ENCODE data around the gene ABLIM1.

Gene ABLIM1

DNA sequence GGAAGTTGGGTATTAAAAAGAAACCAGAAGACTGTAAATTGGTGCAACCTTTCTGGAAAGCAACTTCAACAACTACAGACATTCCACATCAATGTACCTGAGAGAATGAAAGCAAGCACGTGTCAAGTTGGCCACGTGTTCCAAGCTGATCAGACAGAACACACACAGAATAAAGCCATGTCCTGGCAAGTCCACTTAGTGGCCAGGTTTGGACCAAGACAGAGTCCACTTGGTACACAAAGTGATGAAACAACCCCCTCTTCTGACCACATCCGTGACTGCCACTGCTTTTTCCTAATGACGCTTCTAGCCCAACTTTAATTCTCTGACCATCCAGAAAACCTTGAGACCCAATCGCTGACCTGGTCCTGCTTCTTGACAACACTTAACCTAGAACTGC lies 109.4 kb downstream of the ABLIM1 start:
- Histone ChIP-seq H3K36me3 (ENCODE audit: insufficient read depth, low read length) (no peaks in the 10 kb centered on the region), H3K4me1 (ENCODE audit: insufficient read depth, low read length) (peaks cover 13% of the 10 kb centered on the region), H3K9me3 (ENCODE audit: low read length) (no peaks in the 10 kb centered on the region), H3K27me3 (ENCODE audit: control insufficient read depth in 1 of 2, insufficient read depth in 2 of 2, low read length in 2 of 2) (no peaks in the 10 kb centered on the region), H3K27ac (ENCODE audit: low read depth, low read length) (no peak overlapping the region), H3K4me3 (ENCODE audit: low read depth in 1 of 2, low read length in 2 of 2) (no peak overlapping the region), H3K9ac (ENCODE audit: low read length) (no peak overlapping the region)

DNA sequence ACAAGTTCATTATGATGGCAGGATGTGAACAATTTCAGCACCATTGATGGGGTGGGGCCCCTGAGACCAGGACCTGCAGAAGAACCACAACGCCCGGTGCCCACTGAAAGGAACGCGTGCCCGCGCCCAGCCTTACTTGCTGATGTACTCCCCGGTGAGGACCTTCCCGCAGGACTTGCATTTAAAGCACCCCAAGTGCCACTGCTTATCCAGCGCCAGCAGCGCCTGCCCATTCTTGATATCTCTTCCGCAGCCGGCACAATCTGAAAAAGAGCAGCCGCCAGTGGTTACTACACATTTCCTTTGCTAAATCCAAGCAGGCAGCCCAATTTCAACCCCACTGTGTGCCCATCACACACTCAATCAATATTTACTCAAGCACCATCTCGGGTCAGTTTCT lies 110.6 kb downstream of the ABLIM1 start:
- H3K9ac ChIP-seq (ENCODE audit: low read length) = no peak overlapping the region
- H3K36me3 ChIP-seq (ENCODE audit: insufficient read depth, low read length) = no peaks in the 10 kb centered on the region
- H3K27me3 ChIP-seq (ENCODE audit: control insufficient read depth in 1 of 2, insufficient read depth in 2 of 2, low read length in 2 of 2) = no peaks in the 10 kb centered on the region
- peaks cover 13% of the 10 kb centered on the region for H3K4me1 ChIP-seq (ENCODE audit: insufficient read depth, low read length)
- H3K4me3 ChIP-seq (ENCODE audit: low read depth in 1 of 2, low read length in 2 of 2) = no peak overlapping the region
- H3K9me3 ChIP-seq (ENCODE audit: low read length) = no peaks in the 10 kb centered on the region
- H3K27ac ChIP-seq (ENCODE audit: low read depth, low read length) = no peak overlapping the region

DNA sequence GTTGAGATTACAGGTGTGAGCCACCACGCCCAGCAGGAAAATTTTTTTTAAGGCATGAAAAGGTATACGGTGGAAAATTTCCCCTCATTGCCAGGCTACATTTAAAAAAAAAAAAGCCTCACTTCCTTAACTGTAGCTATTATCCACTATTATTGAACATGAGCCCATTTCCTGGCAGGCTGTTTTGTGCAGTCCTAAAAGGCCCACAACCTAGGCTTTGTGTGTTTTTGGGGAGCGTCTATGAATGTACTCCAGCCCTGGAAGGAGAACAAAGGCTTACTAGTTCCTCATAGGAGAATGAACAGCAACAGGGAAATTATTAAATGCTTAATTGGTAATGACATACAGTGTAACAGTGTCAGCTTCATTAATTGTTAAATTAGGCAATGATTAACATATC lies 111.0 kb downstream of the ABLIM1 start:
- Histone ChIP-seq H3K4me3 (ENCODE audit: low read depth in 1 of 2, low read length in 2 of 2) (no peak overlapping the region), H3K27ac (ENCODE audit: low read depth, low read length) (no peak overlapping the region), H3K9ac (ENCODE audit: low read length) (no peak overlapping the region), H3K9me3 (ENCODE audit: low read length) (no peaks in the 10 kb centered on the region), H3K36me3 (ENCODE audit: insufficient read depth, low read length) (no peaks in the 10 kb centered on the region), H3K4me1 (ENCODE audit: insufficient read depth, low read length) (peaks cover 13% of the 10 kb centered on the region), H3K27me3 (ENCODE audit: control insufficient read depth in 1 of 2, insufficient read depth in 2 of 2, low read length in 2 of 2) (no peaks in the 10 kb centered on the region)

DNA sequence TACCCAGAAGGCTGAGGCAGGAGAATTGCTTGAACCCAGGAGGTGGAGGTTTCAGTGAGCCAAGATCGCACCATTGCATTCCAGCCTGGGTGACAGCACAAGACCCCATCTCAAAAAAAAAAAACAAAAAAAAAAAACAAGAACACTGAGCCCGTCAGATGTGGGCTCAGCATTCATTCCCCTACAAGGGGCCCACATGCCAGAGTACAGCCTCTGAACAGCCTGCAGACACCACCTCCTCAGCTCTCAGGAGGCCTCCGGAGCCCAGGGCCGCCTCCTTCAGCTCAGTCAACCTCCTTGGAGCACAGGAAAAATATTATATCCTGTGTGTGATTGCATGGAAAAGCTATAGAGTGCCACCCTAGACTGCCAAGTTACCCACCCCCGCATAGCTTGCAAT lies 112.3 kb downstream of the ABLIM1 start:
- H3K36me3 ChIP-seq (ENCODE audit: insufficient read depth, low read length) = no peaks in the 10 kb centered on the region
- no peak overlapping the region for H3K9ac ChIP-seq (ENCODE audit: low read length)
- peaks cover under 1% of the 10 kb centered on the region for H3K4me1 ChIP-seq (ENCODE audit: insufficient read depth, low read length)
- H3K9me3 ChIP-seq (ENCODE audit: low read length) = no peaks in the 10 kb centered on the region
- no peaks in the 10 kb centered on the region for H3K27me3 ChIP-seq (ENCODE audit: control insufficient read depth in 1 of 2, insufficient read depth in 2 of 2, low read length in 2 of 2)
- H3K4me3 ChIP-seq (ENCODE audit: low read depth in 1 of 2, low read length in 2 of 2) = no peak overlapping the region
- H3K27ac ChIP-seq (ENCODE audit: low read depth, low read length) = no peak overlapping the region

DNA sequence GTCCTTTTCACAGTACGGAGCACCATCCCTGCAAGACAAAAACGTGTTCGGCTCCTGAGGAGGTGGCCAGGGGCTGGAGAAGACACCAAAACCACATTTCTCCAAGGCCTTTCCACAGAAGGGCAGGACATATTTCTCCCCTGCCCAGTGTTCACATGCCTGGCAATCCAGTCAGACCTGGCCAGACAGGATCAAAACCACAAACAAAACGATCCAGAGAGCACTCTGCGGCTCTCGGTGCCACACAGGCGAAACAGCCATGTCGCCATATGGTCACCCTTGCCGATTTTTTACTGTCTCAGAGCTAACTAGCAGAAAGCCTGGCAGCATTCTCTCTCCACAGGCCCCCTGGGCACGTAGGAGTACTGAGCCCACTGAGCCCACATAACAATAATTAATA lies 113.0 kb downstream of the ABLIM1 start:
- Histone ChIP-seq H3K27ac (ENCODE audit: low read depth, low read length) (no peak overlapping the region), H3K27me3 (ENCODE audit: control insufficient read depth in 1 of 2, insufficient read depth in 2 of 2, low read length in 2 of 2) (no peaks in the 10 kb centered on the region), H3K4me1 (ENCODE audit: insufficient read depth, low read length) (no peaks in the 10 kb centered on the region), H3K4me3 (ENCODE audit: low read depth in 1 of 2, low read length in 2 of 2) (no peak overlapping the region), H3K9ac (ENCODE audit: low read length) (no peak overlapping the region), H3K36me3 (ENCODE audit: insufficient read depth, low read length) (no peaks in the 10 kb centered on the region), H3K9me3 (ENCODE audit: low read length) (no peaks in the 10 kb centered on the region)

DNA sequence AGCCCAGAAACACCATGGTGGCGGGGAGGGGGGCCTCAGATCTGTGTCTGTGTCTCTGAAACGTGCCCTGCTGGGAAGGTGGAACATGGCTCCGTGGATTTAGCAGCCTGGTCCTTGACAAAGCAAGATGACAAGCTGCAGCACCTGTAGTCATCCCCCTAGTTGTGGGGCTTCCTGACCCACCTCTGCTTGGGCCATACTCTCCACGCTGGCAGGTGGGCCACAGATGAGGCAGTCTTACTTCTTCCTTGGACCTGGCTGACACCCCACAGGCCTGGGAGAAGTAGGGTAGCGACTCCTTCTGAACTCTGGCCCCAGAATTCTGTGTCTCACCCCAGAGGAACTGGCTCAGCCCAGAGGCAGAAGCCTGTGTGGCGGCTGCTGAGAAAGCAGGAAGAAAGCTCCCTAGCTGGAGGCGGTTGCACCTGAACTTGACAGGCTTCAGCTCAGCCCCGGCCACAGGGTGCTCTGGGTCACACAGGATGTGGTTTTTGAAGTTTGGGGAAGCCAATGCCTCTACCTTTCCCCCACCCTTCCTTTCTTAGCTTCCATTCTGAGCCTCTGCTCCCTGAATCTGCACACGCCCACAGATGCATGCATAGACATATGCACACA lies 113.9 kb downstream of the ABLIM1 start:
- H3K4me3 ChIP-seq (ENCODE audit: low read depth in 1 of 2, low read length in 2 of 2) = no peak overlapping the region
- H3K9ac ChIP-seq (ENCODE audit: low read length) = no peak overlapping the region
- H3K27me3 ChIP-seq (ENCODE audit: control insufficient read depth in 1 of 2, insufficient read depth in 2 of 2, low read length in 2 of 2) = no peaks in the 10 kb centered on the region
- H3K27ac ChIP-seq (ENCODE audit: low read depth, low read length) = no peak overlapping the region
- no peaks in the 10 kb centered on the region for H3K9me3 ChIP-seq (ENCODE audit: low read length)
- H3K4me1 ChIP-seq (ENCODE audit: insufficient read depth, low read length) = no peaks in the 10 kb centered on the region
- no peaks in the 10 kb centered on the region for H3K36me3 ChIP-seq (ENCODE audit: insufficient read depth, low read length)

DNA sequence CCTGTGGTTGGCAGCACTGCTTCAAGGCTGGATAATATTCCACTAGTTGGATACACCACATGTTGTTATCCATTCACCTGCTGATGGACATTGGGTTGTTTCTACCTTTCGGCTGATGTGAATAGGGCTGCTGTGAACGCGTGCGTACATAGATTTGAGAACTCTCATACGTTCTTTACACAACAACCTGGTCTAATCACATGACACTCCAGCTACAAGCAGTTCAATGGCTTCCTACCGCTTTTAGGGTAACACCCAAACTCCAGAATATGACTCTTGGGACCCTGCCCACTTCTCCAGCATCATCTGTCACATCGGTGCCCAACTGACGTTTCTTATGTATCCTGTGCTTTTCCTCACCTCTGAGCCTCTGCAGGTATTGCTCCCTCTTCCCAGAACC lies 114.6 kb downstream of the ABLIM1 start:
- Histone ChIP-seq H3K4me3 (ENCODE audit: low read depth in 1 of 2, low read length in 2 of 2) (no peak overlapping the region), H3K9ac (ENCODE audit: low read length) (no peak overlapping the region)

DNA sequence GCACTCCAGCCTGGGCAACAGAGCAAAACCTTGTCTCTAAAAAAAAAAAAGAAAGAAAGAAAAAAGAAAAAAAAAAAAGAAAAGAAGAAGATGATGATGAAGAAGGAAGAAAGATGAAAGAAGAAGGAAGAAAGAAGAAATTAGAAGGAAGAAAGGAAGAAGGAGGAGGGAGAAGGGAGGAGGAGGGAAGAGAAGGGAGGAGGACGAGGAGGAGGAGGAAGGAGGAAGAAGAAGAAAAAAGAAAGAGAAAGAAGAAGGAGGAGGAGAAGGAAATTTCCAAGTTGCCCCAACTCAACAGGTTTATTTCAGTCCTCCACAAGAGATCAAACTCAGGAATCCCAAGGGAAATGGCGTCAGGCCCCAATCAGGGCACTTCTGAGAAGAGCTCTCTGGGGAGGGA lies 115.7 kb downstream of the ABLIM1 start:
- Histone ChIP-seq H3K27me3 (ENCODE audit: control insufficient read depth in 1 of 2, insufficient read depth in 2 of 2, low read length in 2 of 2) (no peaks in the 10 kb centered on the region), H3K9ac (ENCODE audit: low read length) (no peak overlapping the region), H3K9me3 (ENCODE audit: low read length) (no peaks in the 10 kb centered on the region), H3K36me3 (ENCODE audit: insufficient read depth, low read length) (no peaks in the 10 kb centered on the region), H3K4me3 (ENCODE audit: low read depth in 1 of 2, low read length in 2 of 2) (no peak overlapping the region), H3K4me1 (ENCODE audit: insufficient read depth, low read length) (no peaks in the 10 kb centered on the region), H3K27ac (ENCODE audit: low read depth, low read length) (no peak overlapping the region)

More for the DNA sequence above, 114.6 kb downstream of the ABLIM1 start:
- no peaks in the 10 kb centered on the region for H3K4me1 ChIP-seq (ENCODE audit: insufficient read depth, low read length)
- no peaks in the 10 kb centered on the region for H3K9me3 ChIP-seq (ENCODE audit: low read length)
- no peak overlapping the region for H3K27ac ChIP-seq (ENCODE audit: low read depth, low read length)
- no peaks in the 10 kb centered on the region for H3K36me3 ChIP-seq (ENCODE audit: insufficient read depth, low read length)
- H3K27me3 ChIP-seq (ENCODE audit: control insufficient read depth in 1 of 2, insufficient read depth in 2 of 2, low read length in 2 of 2) = no peaks in the 10 kb centered on the region

DNA sequence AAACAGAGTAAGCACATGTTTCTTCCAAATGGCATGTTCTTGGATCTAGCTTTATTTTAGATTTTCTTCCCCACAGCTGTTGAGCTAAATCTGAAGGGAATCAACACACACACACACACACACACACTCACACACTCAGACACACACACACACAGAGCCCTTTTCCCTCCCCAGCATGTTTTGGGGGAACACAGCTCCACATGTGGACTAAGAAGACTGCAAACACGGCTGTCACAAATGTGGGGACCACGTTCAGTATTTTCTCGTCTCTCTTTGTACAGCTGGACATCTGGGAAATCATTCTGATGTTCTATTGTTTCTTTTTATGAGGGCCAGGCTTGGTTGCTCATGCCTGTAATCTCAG lies 116.3 kb downstream of the ABLIM1 start:
- Histone ChIP-seq H3K4me1 (ENCODE audit: insufficient read depth, low read length) (no peaks in the 10 kb centered on the region), H3K4me3 (ENCODE audit: low read depth in 1 of 2, low read length in 2 of 2) (no peak overlapping the region), H3K36me3 (ENCODE audit: insufficient read depth, low read length) (no peaks in the 10 kb centered on the region), H3K9ac (ENCODE audit: low read length) (no peak overlapping the region), H3K27ac (ENCODE audit: low read depth, low read length) (no peak overlapping the region), H3K9me3 (ENCODE audit: low read length) (no peaks in the 10 kb centered on the region), H3K27me3 (ENCODE audit: control insufficient read depth in 1 of 2, insufficient read depth in 2 of 2, low read length in 2 of 2) (no peaks in the 10 kb centered on the region)

DNA sequence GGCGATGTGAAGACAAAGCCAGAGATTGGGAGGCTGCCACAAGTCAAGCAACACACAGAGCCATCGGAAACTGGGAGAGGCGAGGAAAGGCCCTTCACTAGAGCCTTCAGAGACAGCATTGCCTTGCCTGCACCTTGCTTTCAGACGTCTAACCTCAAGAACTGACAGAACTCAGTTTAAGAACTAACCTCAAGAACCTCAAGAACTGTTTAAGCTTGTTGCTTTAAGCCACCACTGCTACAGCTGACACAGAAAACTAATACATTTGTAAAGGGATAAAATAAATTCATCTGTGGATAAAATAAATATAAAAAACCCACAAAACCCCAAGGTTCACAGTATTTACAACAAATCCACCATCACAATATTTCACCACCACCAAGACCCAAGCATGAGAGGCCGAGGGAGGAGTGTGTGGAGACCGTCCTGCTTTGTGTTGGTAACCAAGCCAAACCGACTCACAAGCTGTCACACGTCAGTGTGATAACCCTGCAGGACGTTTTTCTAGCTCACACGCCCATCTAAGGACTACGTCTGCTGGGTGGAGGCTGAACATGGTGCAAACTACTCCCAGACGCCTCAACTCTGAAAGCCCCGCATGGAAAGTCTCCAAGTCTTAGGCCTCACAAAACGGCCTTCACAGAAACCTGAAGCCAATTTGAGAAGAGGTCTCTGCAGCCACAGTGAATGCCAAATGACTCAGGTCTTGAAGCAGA lies 116.8 kb downstream of the ABLIM1 start:
- no peak overlapping the region for H3K4me3 ChIP-seq (ENCODE audit: low read depth in 1 of 2, low read length in 2 of 2)
- no peaks in the 10 kb centered on the region for H3K27me3 ChIP-seq (ENCODE audit: control insufficient read depth in 1 of 2, insufficient read depth in 2 of 2, low read length in 2 of 2)
- H3K27ac ChIP-seq (ENCODE audit: low read depth, low read length) = peak overlapping the region; percentile 14
- no peaks in the 10 kb centered on the region for H3K9me3 ChIP-seq (ENCODE audit: low read length)
- no peaks in the 10 kb centered on the region for H3K4me1 ChIP-seq (ENCODE audit: insufficient read depth, low read length)
- no peak overlapping the region for H3K9ac ChIP-seq (ENCODE audit: low read length)
- H3K36me3 ChIP-seq (ENCODE audit: insufficient read depth, low read length) = no peaks in the 10 kb centered on the region

DNA sequence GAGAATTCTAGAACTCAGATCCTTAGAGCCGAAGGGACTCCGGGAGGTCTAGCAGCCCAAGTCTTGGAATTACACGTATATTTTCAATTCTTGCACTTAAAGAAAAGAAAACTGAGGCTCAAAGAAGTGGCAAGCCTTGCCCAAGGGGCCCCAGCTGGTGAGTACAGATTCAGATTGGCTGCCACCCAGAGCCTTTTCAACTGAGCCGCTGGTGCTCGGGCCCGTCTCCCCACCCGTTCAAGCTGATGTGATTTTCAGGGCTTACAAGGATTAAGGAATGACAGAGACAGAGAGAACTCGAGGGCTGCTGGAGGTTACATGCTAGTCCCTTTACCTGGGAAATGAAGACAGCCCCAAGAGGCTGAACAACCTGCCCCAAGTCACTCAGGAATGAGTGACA lies 117.8 kb downstream of the ABLIM1 start:
- H3K9ac ChIP-seq (ENCODE audit: low read length) = no peak overlapping the region
- H3K27me3 ChIP-seq (ENCODE audit: control insufficient read depth in 1 of 2, insufficient read depth in 2 of 2, low read length in 2 of 2) = no peaks in the 10 kb centered on the region
- H3K27ac ChIP-seq (ENCODE audit: low read depth, low read length) = no peak overlapping the region
- no peaks in the 10 kb centered on the region for H3K36me3 ChIP-seq (ENCODE audit: insufficient read depth, low read length)
- no peaks in the 10 kb centered on the region for H3K4me1 ChIP-seq (ENCODE audit: insufficient read depth, low read length)
- no peaks in the 10 kb centered on the region for H3K9me3 ChIP-seq (ENCODE audit: low read length)
- no peak overlapping the region for H3K4me3 ChIP-seq (ENCODE audit: low read depth in 1 of 2, low read length in 2 of 2)

DNA sequence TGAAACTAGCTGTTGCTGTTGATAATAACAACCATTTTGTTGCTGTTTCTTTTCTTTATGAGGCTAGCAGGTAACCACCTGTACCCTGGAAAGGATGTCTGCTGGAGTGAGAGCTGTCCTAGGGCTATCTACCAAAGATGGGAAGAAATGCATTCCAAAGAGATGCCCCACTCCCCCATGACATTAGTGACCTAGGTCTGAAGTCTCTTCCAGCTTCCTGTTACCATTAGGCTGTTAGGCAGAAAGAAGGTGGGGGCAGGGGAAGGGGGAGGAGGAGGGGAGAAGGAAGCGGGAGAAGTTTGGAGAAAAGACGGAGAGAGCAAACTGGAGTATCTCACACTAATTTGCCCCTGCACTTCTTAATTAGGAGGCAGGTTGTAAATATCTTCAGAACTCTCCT lies 118.5 kb downstream of the ABLIM1 start:
- H3K27ac ChIP-seq (ENCODE audit: low read depth, low read length) = no peak overlapping the region
- no peaks in the 10 kb centered on the region for H3K9me3 ChIP-seq (ENCODE audit: low read length)
- no peak overlapping the region for H3K9ac ChIP-seq (ENCODE audit: low read length)
- no peaks in the 10 kb centered on the region for H3K27me3 ChIP-seq (ENCODE audit: control insufficient read depth in 1 of 2, insufficient read depth in 2 of 2, low read length in 2 of 2)
- no peaks in the 10 kb centered on the region for H3K36me3 ChIP-seq (ENCODE audit: insufficient read depth, low read length)
- no peak overlapping the region for H3K4me3 ChIP-seq (ENCODE audit: low read depth in 1 of 2, low read length in 2 of 2)
- no peaks in the 10 kb centered on the region for H3K4me1 ChIP-seq (ENCODE audit: insufficient read depth, low read length)

Measured in muscle layer of colon (tissue), 2 donors.